Inflammatory macrophage (primary cell): ENCODE results near the gene TICRR.

Experiments
- DNase-seq, 2 donors: peaks; one replicate each; pipeline ENCODE4 v3.0.0-alpha.2; 2020 to 2022

Gene TICRR

GRCh38 chr15:89629829-89630228 is 54.6 kb downstream of the TICRR start:
- DNase-seq = no peak

GRCh38 chr15:89630260-89630659 is 55.0 kb downstream of the TICRR start:
- DNase-seq = no peak

GRCh38 chr15:89630974-89631901 is 56.0 kb downstream of the TICRR start:
- no peak for DNase-seq

- no peak for DNase-seq
Observed at GRCh38 chr15:89631902-89632264, 56.6 kb downstream of the TICRR start.

- DNase-seq = no peak
Observed at GRCh38 chr15:89632563-89633430, 57.5 kb downstream of the TICRR start.

GRCh38 chr15:89633585-89633984 is 58.3 kb downstream of the TICRR start:
- no peak for DNase-seq

- DNase-seq = no peak
Observed at GRCh38 chr15:89640245-89640644, 65.0 kb downstream of the TICRR start.

- no peak for DNase-seq
Observed at GRCh38 chr15:89641053-89641452, 65.8 kb downstream of the TICRR start.

GRCh38 chr15:89642106-89642505 is 66.8 kb downstream of the TICRR start:
- DNase-seq = no peak

- DNase-seq = no peak
Observed at GRCh38 chr15:89645680-89646079, 70.4 kb downstream of the TICRR start.

GRCh38 chr15:89646416-89647141 is 71.3 kb downstream of the TICRR start:
- no peak for DNase-seq

- peak; percentile 56 to 57 for DNase-seq
Observed at GRCh38 chr15:89647191-89647851, 72.1 kb downstream of the TICRR start.

- no peak for DNase-seq
Observed at GRCh38 chr15:89648106-89649012, 73.1 kb downstream of the TICRR start.

GRCh38 chr15:89649013-89649625 is 73.8 kb downstream of the TICRR start:
- DNase-seq = no peak

GRCh38 chr15:89649716-89650115 is 74.4 kb downstream of the TICRR start:
- no peak for DNase-seq

- DNase-seq = no peak
Observed at GRCh38 chr15:89652131-89652530, 76.9 kb downstream of the TICRR start.

GRCh38 chr15:89652666-89653065 is 77.4 kb downstream of the TICRR start:
- no peak for DNase-seq

GRCh38 chr15:89653578-89653977 is 78.3 kb downstream of the TICRR start:
- DNase-seq = no peak

GRCh38 chr15:89654301-89654761 is 79.1 kb downstream of the TICRR start:
- DNase-seq = no peak
